ENCODE data around the gene RSPO4.
"Not testable (repeated sequence)": the region's sequence is repeated elsewhere in the genome, so short reads cannot be mapped to it uniquely, and the experiment has no call there.

The RSPO4 gene

DNA sequence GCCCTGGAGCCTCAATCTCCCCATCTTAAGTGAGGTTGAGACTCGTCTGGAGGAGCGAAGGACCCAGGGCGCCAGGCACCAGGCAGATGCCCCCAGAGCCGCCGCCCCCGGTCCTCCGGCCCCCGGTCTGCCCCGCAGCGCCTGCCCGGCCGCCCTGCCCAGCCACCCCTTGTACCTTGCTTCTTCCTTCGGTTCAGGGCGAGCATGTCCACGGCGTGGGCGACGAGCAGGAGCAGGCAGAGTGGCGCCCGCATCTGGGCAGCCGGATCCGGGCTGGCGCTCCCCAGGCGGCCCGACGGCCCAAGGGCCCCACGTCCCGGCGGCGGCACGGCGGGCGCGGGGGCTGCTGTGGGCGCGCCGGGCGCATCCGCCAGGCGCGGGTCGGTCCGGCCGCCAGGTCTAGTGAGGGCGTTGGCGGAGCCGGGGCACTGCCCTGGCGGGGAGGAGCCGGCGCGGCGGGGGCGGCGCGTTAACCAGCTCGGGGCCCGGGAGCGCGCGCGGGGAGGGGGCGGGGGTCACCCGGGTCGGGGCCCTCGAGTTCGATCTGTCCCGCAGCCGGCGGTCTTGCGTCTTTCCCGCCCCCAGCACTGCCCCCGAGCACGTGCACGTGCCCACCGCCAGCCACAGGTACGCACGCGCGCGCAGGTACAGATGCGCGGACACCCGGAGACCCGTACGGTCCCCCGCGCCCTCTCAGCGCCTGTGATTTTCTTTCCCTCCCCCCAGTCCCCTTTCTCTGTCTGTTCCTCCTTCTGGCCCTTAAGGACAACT, at the start of gene RSPO4:
TSS of gene RSPO4 (minus strand) at position 401 of the 771 bp plus-strand sequence. CDS start at position 254, 147 bp downstream.
- no peak within 1 kb of the TSS for H3K27ac ChIP-seq (ENCODE audit: low read depth, low read length)
- H3K4me3 ChIP-seq (ENCODE audit: low read depth in 1 of 2, low read length in 2 of 2) = no peak within 1 kb of the TSS
- no peaks in the 10 kb centered on the region for H3K9me3 ChIP-seq (ENCODE audit: low read length)
- H3K36me3 ChIP-seq (ENCODE audit: insufficient read depth, low read length) = no peaks in the 10 kb centered on the region
- H3K4me1 ChIP-seq (ENCODE audit: insufficient read depth, low read length) = no peaks in the 10 kb centered on the region
- peaks cover 13 to 20% of the 10 kb centered on the region in 2 donors for H3K27me3 ChIP-seq (ENCODE audit: control insufficient read depth in 1 of 2, insufficient read depth in 2 of 2, low read length in 2 of 2)
- no peak within 1 kb of the TSS for H3K9ac ChIP-seq (ENCODE audit: low read length)

DNA sequence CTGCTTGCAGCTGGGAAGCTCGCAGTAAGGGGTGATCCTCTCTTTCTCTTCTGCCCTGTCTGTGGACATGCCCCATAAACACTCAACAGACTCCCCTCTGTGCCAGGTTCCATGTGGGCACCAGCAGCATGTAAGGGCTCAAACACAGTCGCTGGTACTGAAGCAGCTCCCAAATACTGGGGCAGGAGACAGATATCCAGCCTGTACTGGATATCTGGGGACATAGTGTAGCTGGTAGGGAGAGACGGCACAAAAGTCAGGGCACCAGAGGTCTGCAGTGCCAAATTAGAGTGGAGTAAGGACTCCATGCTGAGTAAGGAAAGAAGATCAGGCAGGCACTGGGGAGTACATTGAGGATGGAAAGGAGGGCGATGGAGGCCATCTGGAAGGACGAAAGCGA, 48.3 kb upstream of the RSPO4 start:
- Histone ChIP-seq H3K4me3 (ENCODE audit: low read depth in 1 of 2, low read length in 2 of 2) (no peak overlapping the region), H3K27ac (ENCODE audit: low read depth, low read length) (no peak overlapping the region), H3K9ac (ENCODE audit: low read length) (no peak overlapping the region), H3K27me3 (ENCODE audit: control insufficient read depth in 1 of 2, insufficient read depth in 2 of 2, low read length in 2 of 2) (no peaks in the 10 kb centered on the region), H3K4me1 (ENCODE audit: insufficient read depth, low read length) (no peaks in the 10 kb centered on the region), H3K9me3 (ENCODE audit: low read length) (no peaks in the 10 kb centered on the region), H3K36me3 (ENCODE audit: insufficient read depth, low read length) (no peaks in the 10 kb centered on the region)

DNA sequence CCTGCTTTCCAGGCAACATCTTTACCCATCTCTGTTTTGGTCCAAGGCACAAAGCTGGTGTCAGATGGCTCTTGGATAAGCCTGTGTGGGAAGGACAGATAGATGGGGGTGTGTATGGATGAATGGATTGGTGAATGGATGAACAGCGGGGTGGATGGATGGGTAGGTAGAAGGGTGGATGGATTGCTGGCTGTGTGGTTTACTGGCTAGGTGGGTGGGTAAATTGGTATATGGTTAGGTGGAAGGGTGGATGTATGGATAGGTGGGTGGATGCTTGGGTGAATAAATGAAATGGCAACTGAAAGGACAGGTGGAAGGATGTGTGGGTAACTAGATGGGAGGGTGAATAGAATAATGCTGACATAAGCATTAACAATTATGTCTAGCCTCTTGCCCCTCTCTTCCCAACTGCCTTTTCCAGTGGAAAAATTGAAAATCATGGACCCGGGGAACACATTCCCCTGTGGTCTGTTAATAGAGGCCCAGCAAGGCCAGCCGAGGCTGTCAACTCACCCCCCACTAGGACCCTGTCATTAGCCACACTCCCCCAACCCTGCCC, 43.8 kb upstream of the RSPO4 start:
- Histone ChIP-seq H3K4me1 (ENCODE audit: insufficient read depth, low read length) (no peaks in the 10 kb centered on the region), H3K36me3 (ENCODE audit: insufficient read depth, low read length) (no peaks in the 10 kb centered on the region), H3K27me3 (ENCODE audit: control insufficient read depth in 1 of 2, insufficient read depth in 2 of 2, low read length in 2 of 2) (no peaks in the 10 kb centered on the region), H3K4me3 (ENCODE audit: low read depth in 1 of 2, low read length in 2 of 2) (no peak overlapping the region), H3K27ac (ENCODE audit: low read depth, low read length) (no peak overlapping the region), H3K9me3 (ENCODE audit: low read length) (no peaks in the 10 kb centered on the region), H3K9ac (ENCODE audit: low read length) (no peak overlapping the region)

DNA sequence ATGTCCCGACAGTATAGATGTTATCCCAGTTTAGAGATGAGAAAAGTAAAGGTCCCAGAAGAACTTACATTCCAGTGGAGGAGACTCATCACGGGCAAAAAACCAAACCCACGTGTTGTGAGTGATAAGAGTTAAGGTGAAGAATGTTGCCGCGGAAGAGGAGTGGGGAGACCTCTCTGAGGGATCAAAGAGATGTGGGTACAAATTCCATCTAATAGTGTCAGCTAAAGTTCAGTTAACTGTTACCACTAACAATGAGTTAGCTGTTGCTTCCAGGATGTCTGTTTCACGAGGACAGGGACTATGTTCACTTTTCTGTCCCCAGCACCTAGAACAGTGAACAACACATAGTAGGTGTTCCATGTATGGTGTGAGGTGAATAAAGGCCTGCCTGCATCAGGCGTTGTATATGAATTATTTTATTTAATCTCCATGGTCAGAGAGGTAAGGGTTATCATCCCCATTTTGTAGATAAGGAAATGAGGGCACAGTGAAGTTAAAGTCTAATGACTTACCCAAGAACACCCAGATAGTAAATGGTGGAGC, 39.8 kb upstream of the RSPO4 start:
- no peak overlapping the region for H3K27ac ChIP-seq (ENCODE audit: low read depth, low read length)
- no peak overlapping the region for H3K9ac ChIP-seq (ENCODE audit: low read length)
- H3K9me3 ChIP-seq (ENCODE audit: low read length) = no peaks in the 10 kb centered on the region
- H3K27me3 ChIP-seq (ENCODE audit: control insufficient read depth in 1 of 2, insufficient read depth in 2 of 2, low read length in 2 of 2) = no peaks in the 10 kb centered on the region
- H3K4me1 ChIP-seq (ENCODE audit: insufficient read depth, low read length) = no peaks in the 10 kb centered on the region
- H3K36me3 ChIP-seq (ENCODE audit: insufficient read depth, low read length) = no peaks in the 10 kb centered on the region
- H3K4me3 ChIP-seq (ENCODE audit: low read depth in 1 of 2, low read length in 2 of 2) = no peak overlapping the region

DNA sequence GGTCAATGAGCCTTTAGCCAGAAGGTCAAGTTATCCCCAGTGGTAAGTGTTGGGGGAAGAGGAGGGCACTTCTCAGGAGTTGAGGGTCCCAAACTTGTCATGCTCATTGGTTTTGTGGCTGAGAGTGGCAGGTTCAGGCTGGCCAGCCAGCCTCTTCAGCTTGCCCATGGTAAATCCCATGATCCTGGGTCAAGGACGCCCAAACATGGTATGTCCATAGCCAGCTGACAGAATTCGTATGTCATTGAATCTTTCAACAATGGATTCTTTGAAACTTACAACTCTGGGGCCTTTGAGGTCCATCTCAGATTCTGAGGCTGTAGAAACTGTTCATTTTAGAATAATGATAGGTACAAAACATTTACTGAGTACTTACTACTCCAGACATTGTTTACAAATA, 36.1 kb upstream of the RSPO4 start:
- Histone ChIP-seq H3K4me3 (ENCODE audit: low read depth in 1 of 2, low read length in 2 of 2) (no peak overlapping the region), H3K9ac (ENCODE audit: low read length) (no peak overlapping the region), H3K4me1 (ENCODE audit: insufficient read depth, low read length) (no peaks in the 10 kb centered on the region), H3K27ac (ENCODE audit: low read depth, low read length) (no peak overlapping the region), H3K9me3 (ENCODE audit: low read length) (no peaks in the 10 kb centered on the region), H3K27me3 (ENCODE audit: control insufficient read depth in 1 of 2, insufficient read depth in 2 of 2, low read length in 2 of 2) (no peaks in the 10 kb centered on the region), H3K36me3 (ENCODE audit: insufficient read depth, low read length) (no peaks in the 10 kb centered on the region)

DNA sequence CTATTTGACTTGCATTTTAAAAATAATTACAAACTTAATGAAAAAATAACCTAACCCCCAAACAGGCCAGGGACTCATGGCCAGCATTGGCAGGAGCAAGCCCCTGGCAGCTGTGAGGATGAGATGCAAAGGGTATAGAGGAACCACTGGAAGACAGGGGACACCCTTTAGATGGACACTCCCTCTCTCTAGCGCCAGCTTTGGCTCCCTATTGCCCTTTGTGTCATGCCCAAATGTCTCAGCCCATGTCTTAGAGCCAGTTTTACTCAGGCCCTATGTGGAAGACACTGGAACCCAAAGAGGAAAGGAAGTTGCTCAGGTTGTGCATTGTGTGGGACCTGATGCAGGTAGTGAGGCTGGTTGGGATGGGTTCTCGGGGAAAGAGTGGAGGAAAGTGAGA, 34.9 kb upstream of the RSPO4 start:
- no peak overlapping the region for H3K4me3 ChIP-seq (ENCODE audit: low read depth in 1 of 2, low read length in 2 of 2)
- no peaks in the 10 kb centered on the region for H3K36me3 ChIP-seq (ENCODE audit: insufficient read depth, low read length)
- no peak overlapping the region for H3K27ac ChIP-seq (ENCODE audit: low read depth, low read length)
- no peaks in the 10 kb centered on the region for H3K27me3 ChIP-seq (ENCODE audit: control insufficient read depth in 1 of 2, insufficient read depth in 2 of 2, low read length in 2 of 2)
- no peak overlapping the region for H3K9ac ChIP-seq (ENCODE audit: low read length)
- no peaks in the 10 kb centered on the region for H3K4me1 ChIP-seq (ENCODE audit: insufficient read depth, low read length)
- H3K9me3 ChIP-seq (ENCODE audit: low read length) = no peaks in the 10 kb centered on the region

DNA sequence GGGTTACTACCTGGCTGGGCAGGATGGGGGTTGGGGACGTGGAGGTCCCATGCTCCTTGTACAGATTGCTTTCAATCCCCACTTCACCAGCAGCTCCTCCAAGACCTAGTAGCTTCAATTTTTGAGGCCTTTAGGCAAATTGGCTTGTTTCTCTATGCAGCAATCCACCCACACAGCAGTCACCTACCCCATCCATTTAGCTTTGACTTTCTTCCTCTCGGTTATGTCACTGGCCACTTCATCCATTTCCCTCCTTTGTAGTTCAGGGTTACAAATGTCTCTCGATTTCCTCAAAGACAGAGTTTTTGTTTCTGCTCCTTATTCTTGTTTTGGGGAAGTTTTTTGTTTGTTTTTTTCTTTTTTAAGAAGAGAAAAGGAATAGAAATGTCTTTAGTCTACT, 33.4 kb upstream of the RSPO4 start:
- H3K4me1 ChIP-seq (ENCODE audit: insufficient read depth, low read length) = no peaks in the 10 kb centered on the region

DNA sequence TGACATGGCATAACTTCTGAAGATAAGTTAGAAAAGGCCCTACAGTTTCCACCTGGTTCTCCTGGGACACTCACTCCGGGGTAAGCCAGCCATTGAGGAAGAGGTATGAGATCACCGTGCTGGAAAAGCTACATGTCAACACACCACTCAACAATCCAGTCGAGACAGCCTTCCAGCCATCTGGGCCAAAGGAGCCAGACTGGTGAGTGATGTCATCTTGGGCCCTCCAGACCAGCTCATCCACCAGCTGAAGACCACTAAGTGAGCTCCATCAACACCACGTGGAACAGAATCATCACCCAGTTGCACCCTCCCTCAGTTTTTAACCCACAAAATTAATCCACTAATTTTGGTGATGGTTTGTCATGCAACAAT, 32.3 kb upstream of the RSPO4 start:
- Histone ChIP-seq H3K4me1 (ENCODE audit: insufficient read depth, low read length) (no peaks in the 10 kb centered on the region), H3K27me3 (ENCODE audit: control insufficient read depth in 1 of 2, insufficient read depth in 2 of 2, low read length in 2 of 2) (no peaks in the 10 kb centered on the region), H3K9ac (ENCODE audit: low read length) (no peak overlapping the region), H3K4me3 (ENCODE audit: low read depth in 1 of 2, low read length in 2 of 2) (no peak overlapping the region), H3K27ac (ENCODE audit: low read depth, low read length) (no peak overlapping the region), H3K9me3 (ENCODE audit: low read length) (no peaks in the 10 kb centered on the region), H3K36me3 (ENCODE audit: insufficient read depth, low read length) (no peaks in the 10 kb centered on the region)

More for the DNA sequence above, 33.4 kb upstream of the RSPO4 start:
- Histone ChIP-seq H3K27me3 (ENCODE audit: control insufficient read depth in 1 of 2, insufficient read depth in 2 of 2, low read length in 2 of 2) (no peaks in the 10 kb centered on the region), H3K36me3 (ENCODE audit: insufficient read depth, low read length) (no peaks in the 10 kb centered on the region), H3K27ac (ENCODE audit: low read depth, low read length) (no peak overlapping the region), H3K4me3 (ENCODE audit: low read depth in 1 of 2, low read length in 2 of 2) (no peak overlapping the region), H3K9ac (ENCODE audit: low read length) (no peak overlapping the region), H3K9me3 (ENCODE audit: low read length) (no peaks in the 10 kb centered on the region)

DNA sequence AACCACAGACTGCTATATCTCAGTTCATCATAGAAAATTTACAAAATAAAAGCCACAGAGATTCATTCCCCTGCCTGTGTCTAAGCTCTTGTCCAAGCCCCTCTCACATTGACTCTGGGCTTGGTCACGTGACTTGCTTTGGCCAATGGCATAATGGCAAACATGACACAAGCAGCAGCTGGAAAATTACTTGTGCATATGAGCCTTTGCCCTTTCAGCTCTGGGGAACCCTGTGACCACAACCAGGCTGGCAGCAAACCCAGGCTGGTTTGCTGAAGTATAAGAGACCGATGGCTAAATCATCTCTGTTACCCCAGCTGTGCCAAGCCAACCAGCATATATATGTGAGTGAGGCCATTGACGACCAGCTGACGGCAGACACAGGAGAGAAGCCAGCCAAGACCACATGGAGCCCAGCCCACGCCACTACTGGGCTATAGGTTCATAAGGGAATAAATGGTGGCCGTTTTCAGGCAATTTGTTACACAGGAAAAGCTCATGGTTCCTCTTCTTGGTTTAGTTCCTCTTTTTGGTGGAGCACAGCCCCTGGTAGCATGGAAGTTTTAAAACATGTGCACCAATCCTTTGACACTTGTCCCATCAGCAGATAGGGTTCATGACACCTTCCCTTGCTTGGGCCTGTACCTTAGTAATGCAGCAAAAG, 31.8 kb upstream of the RSPO4 start:
- H3K4me1 ChIP-seq (ENCODE audit: insufficient read depth, low read length) = no peaks in the 10 kb centered on the region
- no peaks in the 10 kb centered on the region for H3K9me3 ChIP-seq (ENCODE audit: low read length)
- H3K4me3 ChIP-seq (ENCODE audit: low read depth in 1 of 2, low read length in 2 of 2) = no peak overlapping the region
- no peak overlapping the region for H3K27ac ChIP-seq (ENCODE audit: low read depth, low read length)
- H3K36me3 ChIP-seq (ENCODE audit: insufficient read depth, low read length) = no peaks in the 10 kb centered on the region
- H3K9ac ChIP-seq (ENCODE audit: low read length) = no peak overlapping the region
- H3K27me3 ChIP-seq (ENCODE audit: control insufficient read depth in 1 of 2, insufficient read depth in 2 of 2, low read length in 2 of 2) = no peaks in the 10 kb centered on the region

DNA sequence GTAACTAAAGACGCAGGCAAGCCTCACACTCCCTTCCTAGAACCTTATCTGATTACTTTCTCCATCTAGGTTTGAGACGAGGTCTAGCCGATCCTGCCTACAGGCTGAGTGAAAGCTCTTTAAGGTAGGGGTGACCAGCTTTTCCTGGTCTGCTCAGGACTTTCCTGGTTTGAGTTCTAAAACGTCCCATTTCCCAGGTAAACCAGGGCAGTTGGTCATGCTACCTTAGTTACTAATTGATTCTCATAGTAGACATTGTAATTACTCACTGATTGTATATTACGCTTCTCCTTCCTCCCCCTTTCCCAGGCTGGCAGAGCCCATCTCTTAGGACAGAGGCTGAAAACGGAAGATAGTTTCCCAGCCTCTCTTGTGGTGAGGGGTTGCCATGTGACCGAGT, 27.9 kb upstream of the RSPO4 start:
- no peak overlapping the region for H3K4me3 ChIP-seq (ENCODE audit: low read depth in 1 of 2, low read length in 2 of 2)
- H3K36me3 ChIP-seq (ENCODE audit: insufficient read depth, low read length) = no peaks in the 10 kb centered on the region
- H3K4me1 ChIP-seq (ENCODE audit: insufficient read depth, low read length) = no peaks in the 10 kb centered on the region
- H3K9ac ChIP-seq (ENCODE audit: low read length) = no peak overlapping the region
- no peaks in the 10 kb centered on the region for H3K9me3 ChIP-seq (ENCODE audit: low read length)
- no peaks in the 10 kb centered on the region for H3K27me3 ChIP-seq (ENCODE audit: control insufficient read depth in 1 of 2, insufficient read depth in 2 of 2, low read length in 2 of 2)
- no peak overlapping the region for H3K27ac ChIP-seq (ENCODE audit: low read depth, low read length)

DNA sequence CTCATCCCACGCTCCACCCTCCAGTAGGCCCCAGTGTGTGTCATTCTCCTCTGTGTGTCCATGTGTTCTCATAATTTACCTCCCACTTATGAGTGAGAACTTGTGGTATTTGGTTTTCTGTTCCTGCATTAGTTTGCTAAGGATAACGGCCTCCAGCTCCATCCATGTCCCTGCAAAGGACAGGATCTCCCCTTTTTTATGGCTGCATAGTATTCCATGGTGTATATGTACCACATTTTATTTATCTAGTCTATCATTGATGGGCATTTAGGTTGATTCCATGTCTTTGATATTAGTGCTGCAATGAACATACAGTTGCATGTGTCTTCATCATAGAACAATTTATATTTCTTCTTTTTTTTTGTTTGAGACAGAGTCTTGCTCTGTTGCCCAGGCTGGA, 24.1 kb upstream of the RSPO4 start:
- not testable (repeated sequence) for H3K36me3 ChIP-seq (ENCODE audit: insufficient read depth, low read length); H3K4me3 ChIP-seq (ENCODE audit: low read depth in 1 of 2, low read length in 2 of 2); H3K9ac ChIP-seq (ENCODE audit: low read length); H3K27me3 ChIP-seq (ENCODE audit: control insufficient read depth in 1 of 2, insufficient read depth in 2 of 2, low read length in 2 of 2); H3K9me3 ChIP-seq (ENCODE audit: low read length); H3K4me1 ChIP-seq (ENCODE audit: insufficient read depth, low read length); H3K27ac ChIP-seq (ENCODE audit: low read depth, low read length)
